HG02678 (cell line): ENCODE results near the gene FIG4.
"Not testable (repeated sequence)": the region's sequence is repeated elsewhere in the genome, so short reads cannot be mapped to it uniquely, and the experiment has no call there.

ENCODE experiments used
- ATAC-seq: cut with Tn5 transposase; IDR thresholded peaks from one replicate; pipeline ENCODE4 v1.9.1; 2021; ENCODE audit warnings: mild to moderate bottlenecking, moderate library complexity; ENCODE audit not compliant: unreplicated experiment

The FIG4 gene

DNA sequence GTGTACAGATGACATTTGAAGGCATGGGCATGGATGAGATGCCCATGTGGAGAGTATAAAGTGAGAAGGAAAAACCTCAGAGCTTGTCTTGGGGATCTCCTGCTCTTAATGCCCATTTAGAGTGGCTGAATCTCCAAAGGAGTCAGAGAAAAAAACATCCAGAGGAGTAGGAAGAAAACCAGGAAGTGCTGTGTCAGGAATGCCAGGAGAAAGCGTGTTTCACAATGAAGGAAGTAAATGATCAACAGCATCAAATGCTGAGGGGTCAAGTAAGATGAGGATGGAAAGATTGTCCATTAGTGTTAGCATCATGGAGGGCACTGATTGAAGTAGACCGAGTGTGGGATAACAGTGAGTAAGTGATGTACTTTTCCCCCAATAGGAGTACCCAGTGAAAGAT lies 56.1 kb downstream of the FIG4 start:
- ATAC-seq: no peak

DNA sequence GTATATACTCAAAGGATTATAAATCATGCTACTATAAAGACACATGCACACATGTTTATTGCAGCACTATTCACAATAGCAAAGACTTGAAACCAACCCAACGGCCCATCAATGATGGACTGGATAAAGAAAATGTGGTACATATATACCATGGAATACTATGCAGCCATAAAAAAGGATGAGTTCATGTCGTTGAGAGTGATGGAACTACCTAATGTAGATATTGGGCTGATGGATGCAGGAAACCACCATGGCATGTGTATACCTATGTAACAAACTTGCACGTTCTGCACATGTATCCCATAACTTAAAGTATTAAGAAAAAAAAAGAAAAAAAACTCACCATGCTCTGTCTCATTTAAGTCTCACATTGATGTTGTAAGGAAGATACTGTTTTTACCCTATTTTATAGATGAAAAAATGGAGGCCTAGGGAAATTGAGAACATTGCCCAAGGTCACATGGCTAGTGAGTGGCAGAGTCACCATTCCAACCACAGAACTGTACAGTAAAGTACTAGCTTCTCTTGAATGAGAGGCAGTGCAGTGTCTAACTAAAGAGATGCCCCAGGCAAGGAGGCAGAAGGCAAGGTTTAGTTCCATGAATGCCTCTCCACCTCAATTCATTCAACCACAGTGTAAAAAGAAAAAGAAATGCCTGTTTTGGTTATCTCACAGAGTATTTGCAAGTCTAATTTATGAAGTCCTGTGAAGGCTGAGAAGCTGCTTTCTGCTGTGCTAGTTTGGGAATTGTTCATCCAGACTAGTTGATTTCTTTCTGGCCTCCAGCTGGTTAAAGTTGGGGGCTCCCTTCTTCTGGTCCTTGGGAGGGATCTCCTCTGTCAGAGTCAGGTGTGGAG lies 68.2 kb downstream of the FIG4 start:
- no peak for ATAC-seq

DNA sequence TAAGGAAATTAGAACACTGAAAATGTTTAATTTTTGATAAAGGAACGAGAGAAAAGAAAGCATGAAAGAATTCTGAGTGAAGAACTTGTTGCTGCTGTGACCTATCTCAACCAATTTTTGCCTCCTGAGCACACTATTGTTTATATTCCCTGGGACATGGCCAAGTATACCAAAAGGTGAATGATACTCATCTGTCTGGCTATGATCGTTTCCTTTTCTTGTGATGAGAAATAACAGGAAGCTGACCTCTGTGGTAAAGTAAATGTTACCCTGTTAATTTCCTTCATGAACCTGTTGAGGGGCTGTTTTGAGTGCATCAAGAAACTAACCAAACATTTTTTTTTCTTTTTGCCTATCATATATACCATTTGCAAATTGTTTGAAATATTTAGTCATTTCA lies 69.1 kb downstream of the FIG4 start:
- ATAC-seq: no peak

DNA sequence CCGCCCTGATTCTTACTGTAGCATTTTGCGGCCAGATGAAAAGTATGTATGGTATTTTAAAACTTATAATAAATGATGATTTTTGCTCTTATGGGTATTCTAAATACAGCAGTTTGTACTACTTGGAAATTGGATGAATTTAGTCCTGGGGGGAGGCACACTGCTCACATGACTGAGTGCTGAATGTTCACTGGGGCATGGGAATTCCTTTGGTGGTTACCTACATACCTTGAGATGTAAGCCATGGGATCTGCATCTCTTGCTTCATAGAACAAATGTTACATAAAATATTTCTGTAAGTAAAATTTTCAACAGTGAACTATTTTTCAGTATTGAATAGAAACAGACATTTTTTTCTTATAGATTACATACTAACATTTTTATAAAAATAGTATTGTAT lies 71.1 kb downstream of the FIG4 start:
- no peak for ATAC-seq

DNA sequence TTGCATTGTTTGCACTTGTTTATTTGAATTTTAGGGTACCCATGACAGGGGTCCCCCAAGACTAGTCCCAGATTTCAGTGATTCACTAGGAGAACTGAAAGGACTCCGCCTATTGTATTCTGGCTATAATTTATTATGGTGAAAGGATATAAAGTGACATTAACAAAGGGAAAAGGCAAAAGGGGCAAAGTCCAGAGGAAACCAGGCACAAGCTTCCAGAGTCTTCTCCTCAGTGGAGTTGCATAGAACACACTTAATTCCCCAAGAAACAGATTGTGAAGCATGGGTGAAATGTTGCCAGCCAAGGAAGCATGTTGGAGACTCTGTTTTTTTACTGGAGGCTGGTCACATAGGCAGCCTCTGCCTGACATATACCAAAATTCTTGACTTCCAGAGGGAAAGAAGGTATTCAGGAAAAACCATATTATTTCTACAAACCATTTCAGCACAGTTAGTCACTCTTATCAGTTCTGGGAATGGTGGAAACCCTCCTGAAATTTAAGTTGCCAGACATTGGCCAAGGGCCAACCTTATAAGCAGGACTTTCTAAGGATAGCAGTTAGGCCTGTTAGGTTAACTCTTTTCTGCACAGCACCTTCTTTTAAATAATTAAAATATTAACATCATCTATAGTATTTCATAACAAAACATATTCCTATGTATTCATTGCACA lies 71.8 kb downstream of the FIG4 start:
- no peak for ATAC-seq

DNA sequence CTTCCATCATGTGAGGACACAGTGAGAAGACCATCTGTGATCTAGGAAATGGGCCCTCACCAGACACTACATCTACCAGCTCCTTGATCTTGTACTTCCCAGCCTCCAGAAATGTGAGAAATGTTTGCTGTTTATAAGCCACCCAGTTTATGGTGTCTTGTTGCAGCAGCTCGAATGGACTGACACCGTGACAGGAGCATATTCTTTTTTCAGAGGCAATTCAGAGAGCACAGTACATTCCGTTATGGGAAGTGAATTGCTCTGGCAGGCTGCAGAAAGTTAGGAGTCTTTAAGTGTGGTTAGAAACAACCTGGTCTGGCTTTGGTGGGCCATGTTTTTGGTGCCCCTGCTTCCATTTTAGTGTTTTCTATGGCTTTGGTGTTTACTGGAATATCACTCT lies 75.1 kb downstream of the FIG4 start:
- no peak for ATAC-seq

DNA sequence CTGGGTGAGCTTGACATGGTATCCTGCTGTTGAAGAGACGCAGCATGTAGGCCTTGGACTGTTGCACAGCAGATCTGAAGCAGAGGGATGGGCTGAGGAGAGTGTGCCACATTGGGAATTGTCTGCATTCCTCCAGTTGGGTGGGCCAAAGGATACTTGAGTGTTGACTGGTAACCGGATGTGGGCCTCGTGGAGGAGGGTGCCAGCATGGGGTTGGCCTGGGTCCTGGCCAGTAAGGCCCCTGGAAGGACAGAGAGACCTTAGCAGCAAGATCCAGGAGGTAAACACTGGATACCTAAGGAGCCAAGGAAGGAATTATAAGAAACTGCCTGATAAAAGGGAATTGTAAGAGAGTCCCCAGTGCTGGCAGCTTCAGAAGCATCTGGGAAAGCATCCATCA lies 76.9 kb downstream of the FIG4 start:
- ATAC-seq: no peak

DNA sequence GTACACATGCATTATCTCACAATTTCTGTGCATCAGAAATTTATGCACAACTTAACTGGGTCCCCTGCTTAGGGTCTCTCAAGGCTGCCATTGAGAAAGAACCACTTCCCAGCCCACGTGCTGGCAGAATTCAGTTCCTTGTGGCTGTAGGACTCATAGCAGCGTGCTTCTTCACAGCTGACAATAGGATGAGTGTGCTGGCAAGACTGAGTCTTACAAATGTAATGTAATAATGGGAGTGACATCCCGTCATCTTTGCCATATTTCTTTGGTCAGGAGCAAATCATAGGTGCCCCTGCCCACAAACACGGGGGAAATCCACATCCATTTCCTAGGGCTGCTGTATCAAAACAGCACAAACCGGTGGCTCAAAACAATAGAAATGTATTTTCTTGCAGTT lies 77.4 kb downstream of the FIG4 start:
- no peak for ATAC-seq

DNA sequence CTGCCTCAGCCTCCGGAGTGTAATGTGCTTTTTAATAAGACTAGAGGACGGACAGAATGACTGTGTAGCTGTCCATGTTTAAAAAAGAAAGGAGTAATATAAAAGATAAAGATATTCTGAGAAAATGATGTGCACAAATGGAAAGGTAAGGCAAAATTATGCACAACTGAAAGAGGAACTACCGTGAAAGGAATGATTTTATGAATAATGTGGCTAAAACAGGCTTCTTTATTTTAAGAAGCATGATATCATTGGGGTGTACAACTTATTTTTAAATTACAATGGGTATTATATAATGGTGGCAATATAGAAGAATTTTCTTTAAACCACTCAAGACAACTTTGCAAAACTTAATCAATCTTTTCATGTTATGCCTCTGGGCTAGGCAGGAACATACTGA lies 78.1 kb downstream of the FIG4 start:
- ATAC-seq: no peak

DNA sequence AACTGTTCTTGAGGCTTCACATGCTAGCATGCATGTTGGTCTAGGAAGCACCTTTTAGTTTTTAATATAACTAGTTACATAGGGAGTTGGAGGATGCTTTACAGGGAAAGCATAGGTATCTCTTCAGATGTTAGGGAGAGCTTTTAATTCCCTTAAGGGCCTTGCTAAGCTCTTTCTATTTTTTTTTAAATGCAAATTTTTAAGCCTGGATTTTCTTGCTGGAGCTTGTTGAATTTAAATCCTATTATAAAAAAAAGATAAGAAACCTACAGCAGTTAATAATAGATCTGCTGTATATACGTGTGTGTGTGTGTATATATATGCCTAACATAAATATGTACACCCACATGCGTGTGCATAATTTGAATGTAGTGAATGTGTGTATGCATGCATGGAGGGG lies 79.0 kb downstream of the FIG4 start:
- ATAC-seq: no peak

DNA sequence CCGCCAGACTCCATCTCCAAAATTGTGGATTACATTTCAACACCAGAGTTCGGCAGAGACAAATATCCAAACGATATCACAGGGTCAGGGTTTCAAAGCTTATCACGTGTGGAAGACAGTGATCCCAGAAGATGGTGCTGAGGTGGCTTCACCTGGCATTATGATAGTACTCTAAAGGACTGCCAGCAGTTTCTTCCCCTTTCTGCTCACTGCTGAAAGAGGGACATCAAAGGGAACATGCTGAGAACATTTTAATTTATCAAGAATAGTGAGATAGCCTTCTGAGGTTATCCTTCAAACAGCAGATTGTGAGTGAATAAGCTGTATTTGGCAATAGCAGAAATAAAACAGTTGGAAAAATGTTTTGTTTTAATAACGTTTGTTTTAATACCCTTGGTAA lies 79.7 kb downstream of the FIG4 start:
- no peak for ATAC-seq

DNA sequence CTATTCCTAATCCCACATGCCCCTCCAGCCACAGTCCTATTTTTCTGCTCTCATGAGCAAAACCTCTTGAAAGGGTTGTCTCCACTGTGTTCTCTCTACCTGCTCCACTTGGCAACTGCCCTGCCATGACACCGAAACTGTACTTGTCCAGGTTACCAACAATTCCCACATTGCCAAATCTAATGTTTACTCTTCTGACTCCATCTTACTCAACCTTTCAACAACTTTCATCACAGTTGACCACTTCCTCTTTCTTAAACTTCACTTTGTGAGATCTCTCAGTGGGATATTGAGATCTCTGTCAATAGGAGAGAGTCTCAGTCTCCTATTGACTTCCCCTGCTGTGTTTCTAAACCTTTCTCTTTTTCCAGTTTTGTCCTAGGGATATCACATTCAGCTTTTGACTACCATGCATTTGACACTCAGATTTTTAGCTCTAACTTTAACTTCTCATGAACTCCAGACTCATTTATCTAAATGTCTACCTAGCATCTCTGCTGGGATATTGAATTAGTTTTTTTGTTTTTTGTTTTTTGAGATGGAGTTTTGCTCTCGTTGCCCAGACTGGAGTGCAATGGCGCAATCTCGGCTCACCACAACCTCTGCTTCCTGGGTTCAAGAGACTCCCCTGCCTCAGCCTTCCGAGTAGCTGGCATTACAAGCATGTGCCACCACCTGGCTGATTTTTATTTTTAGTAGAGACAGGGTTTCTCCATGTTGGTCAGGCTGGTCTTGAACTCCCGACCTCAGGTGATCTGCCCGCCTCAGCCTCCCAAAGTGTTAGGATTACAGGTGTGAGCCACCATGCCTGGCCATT lies 81.1 kb downstream of the FIG4 start:
- ATAC-seq: not testable (repeated sequence)

DNA sequence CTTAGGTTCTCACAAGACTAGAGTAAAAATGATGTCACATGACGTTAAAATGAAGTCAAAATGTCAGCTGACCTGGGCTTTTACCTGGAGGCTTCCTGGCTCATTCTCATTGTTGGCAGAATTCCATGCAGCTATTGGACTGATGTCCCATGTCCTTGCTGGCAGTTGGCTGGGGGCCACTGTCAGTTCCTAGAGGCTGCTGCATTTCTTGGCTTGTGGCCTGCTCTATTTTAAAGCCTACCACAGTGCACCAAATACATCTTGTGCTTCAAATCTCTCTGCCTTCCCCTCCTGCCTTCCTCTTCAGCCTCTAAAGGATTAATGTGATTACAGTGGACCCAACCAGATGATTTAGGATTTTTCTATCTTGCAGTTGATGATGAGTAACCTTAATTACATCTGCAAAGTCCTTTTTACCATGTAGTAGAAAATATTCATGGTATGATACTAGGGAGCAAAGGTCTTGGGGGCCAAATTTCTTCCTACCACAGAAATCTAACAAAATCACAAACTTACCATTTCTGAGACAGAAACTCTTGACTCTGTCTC lies 81.9 kb downstream of the FIG4 start:
- no peak for ATAC-seq

DNA sequence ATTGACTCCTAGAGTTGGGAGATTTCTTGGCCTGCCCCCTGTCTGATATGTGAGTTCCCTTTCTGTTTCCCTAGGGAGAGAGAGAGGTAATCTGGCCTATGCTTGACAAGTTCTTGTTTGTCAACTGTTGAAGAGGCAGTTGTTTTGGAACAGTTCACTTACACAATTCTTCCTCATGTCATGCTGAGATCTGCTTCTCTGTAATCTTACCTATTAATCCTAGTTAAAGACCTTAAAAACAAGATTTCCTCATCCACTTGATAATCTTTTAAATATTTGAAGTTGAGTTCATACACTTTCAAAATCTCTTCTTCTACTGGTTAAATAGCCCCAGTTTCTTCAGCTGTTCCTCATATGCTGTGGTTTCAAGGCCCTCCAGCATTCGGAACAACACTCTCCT lies 89.9 kb downstream of the FIG4 start:
- no peak for ATAC-seq

DNA sequence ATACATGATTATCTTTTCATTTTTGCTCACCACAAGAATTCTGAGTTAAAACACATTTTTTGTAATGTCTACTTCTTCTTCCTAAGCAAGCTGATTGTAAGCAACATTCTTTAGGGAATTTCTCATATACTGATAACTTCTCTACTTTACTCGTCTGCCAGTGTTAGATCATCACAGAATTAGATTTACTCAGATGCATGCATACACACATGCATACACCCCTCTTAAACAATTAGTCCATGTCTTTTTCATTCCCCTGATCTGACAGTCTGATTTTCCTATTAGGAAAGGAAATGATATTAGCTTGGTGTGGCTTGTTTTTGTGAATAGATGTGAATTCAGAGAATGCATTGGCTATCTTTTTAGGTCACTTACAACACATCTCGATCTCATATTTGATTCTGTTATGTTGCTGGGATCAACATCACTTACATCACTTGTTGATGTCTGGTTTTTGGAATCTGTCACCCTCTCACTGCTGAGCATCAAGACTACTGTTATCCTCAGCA lies 91.4 kb downstream of the FIG4 start:
- ATAC-seq: no peak

DNA sequence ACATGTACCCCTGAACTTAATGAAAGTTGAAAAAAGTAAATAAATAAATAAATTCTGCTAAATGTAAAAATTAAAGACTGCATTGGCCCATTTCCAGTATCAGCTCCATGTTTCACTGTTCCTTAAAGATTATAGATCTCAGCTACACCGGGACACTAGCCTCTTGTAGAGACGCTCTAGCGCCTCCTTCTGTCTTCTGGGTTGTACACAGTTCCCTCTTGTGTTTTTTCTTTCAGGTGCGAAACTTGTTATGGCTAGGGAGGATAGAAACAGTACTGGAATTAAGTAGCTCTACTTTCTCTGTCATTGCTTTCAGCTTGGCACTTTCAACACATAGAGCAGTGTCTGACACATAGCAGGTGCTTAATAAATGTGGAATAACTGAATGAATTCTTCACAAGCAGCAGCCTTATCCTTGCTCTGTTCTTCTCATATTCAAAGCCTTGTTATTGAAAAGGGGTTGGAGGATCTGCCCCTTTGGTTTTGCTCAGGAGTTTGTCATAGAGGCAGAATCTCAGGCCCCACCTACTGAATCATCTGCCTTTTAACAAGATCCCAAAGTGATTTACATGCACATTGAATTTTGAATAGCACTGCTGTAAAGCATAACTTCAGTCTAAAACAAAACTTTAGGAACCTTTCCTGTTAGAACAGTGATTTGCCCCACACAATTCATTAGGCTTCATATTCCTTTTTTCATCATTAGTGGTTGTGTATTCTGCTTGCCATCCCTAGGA lies 92.3 kb downstream of the FIG4 start:
- no peak for ATAC-seq

DNA sequence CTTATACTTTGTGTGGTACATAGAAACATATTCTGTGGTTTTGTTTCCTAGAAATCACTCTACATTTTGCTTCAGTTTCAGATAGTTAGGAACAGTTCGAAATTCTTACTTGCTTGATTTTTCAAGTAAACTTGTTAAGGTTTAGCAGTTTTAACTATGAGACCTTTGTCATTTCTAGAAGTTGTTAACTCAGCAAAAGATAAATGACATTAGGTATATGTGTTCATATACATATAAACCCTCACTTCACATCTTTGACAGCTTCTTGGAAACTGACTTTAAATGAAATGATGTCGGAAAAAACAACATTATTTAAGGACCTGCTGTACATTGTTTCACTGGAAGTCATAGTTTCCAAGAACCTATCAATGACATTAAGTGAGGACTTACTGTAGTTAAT lies 96.2 kb downstream of the FIG4 start:
- ATAC-seq: no peak

DNA sequence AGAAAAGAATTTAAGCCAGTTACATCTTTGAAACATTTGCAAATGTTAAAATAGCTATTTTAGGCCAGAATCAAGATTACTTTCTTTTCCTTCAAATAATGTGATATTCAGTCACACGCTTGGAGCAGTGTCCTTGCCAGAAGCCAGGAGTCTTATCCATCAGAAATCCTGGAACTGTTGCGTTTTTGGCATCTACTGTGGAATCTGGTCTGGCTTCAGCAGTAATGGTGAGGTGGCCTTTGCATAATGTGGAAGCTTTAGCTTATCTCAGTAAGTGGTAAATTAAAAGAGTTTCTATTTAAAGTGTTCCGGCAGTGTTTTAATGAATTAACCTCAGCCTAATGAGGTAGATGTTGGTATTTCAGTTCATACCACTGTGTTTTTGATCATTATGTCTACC lies 97.6 kb downstream of the FIG4 start:
- no peak for ATAC-seq

DNA sequence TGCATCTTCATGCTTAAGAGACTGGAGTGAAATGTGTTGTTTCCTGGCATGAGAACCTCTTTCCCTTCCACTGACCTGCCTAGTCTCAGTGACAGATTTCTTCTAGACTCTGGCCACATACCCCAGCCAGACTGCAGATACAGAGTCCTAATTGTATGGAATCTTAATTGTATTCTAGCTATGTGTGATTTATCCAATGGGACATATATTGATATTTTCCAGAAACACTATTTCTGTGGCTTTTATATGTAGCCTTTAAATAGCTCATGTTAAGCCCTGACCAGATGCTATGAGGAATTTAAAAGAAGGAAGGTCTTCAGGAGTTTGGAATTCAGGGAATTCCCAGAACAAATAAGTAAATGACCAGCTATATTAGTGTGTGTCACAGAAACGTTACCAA lies 99.0 kb downstream of the FIG4 start:
- no peak for ATAC-seq

DNA sequence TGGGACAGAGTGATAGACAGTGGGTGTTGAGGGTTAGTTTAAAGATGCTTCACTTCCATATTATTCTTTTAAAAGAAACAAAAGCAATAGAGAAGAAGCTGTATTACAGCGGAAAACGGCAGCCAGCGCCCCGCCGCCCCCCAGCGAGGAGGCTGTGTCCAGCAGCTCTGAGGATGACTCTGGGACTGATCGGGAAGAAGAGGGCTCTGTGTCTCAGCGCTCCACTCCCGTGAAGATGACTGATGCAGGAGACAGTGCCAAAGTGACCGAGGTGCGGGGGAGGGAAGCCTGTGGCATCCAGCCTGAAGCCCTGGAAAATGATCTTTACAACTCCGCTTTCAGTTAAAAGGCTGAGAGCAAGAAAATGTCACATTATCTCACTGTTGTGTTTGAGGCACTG lies 100.2 kb downstream of the FIG4 start:
- ATAC-seq: no peak

DNA sequence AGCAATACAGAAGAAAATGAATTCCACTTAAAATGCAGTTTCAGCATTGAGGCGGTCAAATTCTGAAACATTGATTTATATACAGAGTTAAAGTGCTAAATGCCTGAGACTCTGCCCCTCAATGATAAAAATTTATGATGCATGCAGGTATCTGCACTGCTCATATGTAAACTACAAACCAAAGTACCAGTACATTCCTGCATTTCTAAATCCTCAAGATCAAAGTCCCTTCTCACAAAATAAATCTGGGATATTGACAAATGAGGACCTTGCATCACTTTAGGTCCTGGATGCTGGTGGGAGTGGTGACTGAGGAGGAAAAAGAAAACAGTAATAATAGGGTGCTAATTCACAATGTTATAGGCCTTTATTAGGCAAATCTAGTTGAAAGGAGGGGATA lies 101.9 kb downstream of the FIG4 start:
- no peak for ATAC-seq
